Activated T-helper 2 cell treated with anti-CD3 and anti-CD28 coated beads, Interferon-gamma antibody, Interleukin-2, Interleukin-4, amounts not matched to agents 10 μg/mL and 5 μg/mL and 100 μg/mL, durations not matched to agents 14 hours and 24 hours and 36 hours (primary cell): ENCODE measurements around the gene CD164L2. TPM values are rescaled to one million over a fixed set of nuclear protein-coding genes. Genes with fewer than 3 reads are reported as not detected.

ENCODE experiments used
- DNase-seq: peaks from one replicate; pipeline ENCODE4 v3.0.0; 2021; ENCODE audit warnings: low spot score
- H3K27ac Mint-ChIP-seq: one replicate; pipeline ENCODE4 v1.8.0; 2021; ENCODE audit warnings: mixed read lengths
- H3K27me3 Mint-ChIP-seq: one replicate; pipeline ENCODE4 v1.8.0; 2021; ENCODE audit warnings: low read depth, mixed read lengths
- H3K36me3 Mint-ChIP-seq: one replicate; pipeline ENCODE4 v1.8.0; 2021; ENCODE audit warnings: low read depth, mixed read lengths
- H3K4me1 Mint-ChIP-seq: one replicate; pipeline ENCODE4 v1.8.0; 2021; ENCODE audit warnings: low read depth, mixed read lengths
- H3K4me3 Mint-ChIP-seq: one replicate; pipeline ENCODE4 v1.8.0; 2021; ENCODE audit warnings: low read depth, mild to moderate bottlenecking, moderate library complexity, mixed read lengths
- H3K9me3 Mint-ChIP-seq: one replicate; pipeline ENCODE4 v1.8.0; 2021; ENCODE audit warnings: mixed read lengths
- intact Hi-C: fragments of 100-400 bp; cut with micrococcal nuclease; formaldehyde crosslinking; loops from one replicate; pipeline ENCODE4 v1.15.1; 2023
- total RNA-seq: library from RNA; stranded (reverse); gene quantifications from 2 replicates; pipeline ENCODE4 v1.2.3, GENCODE V29; 2022

The CD164L2 gene
- total RNA-seq, 1 donor from 2014 or later = not detected

GRCh38 chr1:27355683-27356082 is 27.4 kb downstream of the CD164L2 start:
- peaks cover 27% of the 10 kb centered on the region for H3K4me1 Mint-ChIP-seq
- H3K4me3 Mint-ChIP-seq = no peak overlapping the region
- DNase-seq = no peak
- H3K27ac Mint-ChIP-seq = no peak overlapping the region
- no peaks in the 10 kb centered on the region for H3K9me3 Mint-ChIP-seq
- H3K27me3 Mint-ChIP-seq = no peaks in the 10 kb centered on the region
- H3K36me3 Mint-ChIP-seq = peaks cover 20% of the 10 kb centered on the region
- intact Hi-C loops = no loop called here

- DNase-seq = no peak
- Mint-ChIP-seq H3K4me1 (peaks cover 19% of the 10 kb centered on the region), H3K4me3 (no peak overlapping the region), H3K27ac (no peak overlapping the region), H3K9me3 (no peaks in the 10 kb centered on the region), H3K36me3 (peaks cover 21% of the 10 kb centered on the region), H3K27me3 (no peaks in the 10 kb centered on the region)
- intact Hi-C loops = no loop called here
These were observed 29.5 kb downstream of the CD164L2 start for GRCh38 chr1:27353629-27354028.

GRCh38 chr1:27353166-27353565 is 30.0 kb downstream of the CD164L2 start:
- no peak for DNase-seq
- Mint-ChIP-seq H3K4me3 (no peak overlapping the region), H3K9me3 (no peaks in the 10 kb centered on the region), H3K4me1 (peaks cover 19% of the 10 kb centered on the region), H3K27me3 (no peaks in the 10 kb centered on the region), H3K36me3 (peaks cover 22% of the 10 kb centered on the region), H3K27ac (no peak overlapping the region)
- intact Hi-C loops = no loop called here

GRCh38 chr1:27351541-27352107 is 31.5 kb downstream of the CD164L2 start:
- H3K4me1 Mint-ChIP-seq = peaks cover 15% of the 10 kb centered on the region
- no peak overlapping the region for H3K4me3 Mint-ChIP-seq
- no peak overlapping the region for H3K27ac Mint-ChIP-seq
- H3K36me3 Mint-ChIP-seq = peaks cover 29% of the 10 kb centered on the region
- no peak for DNase-seq
- no peaks in the 10 kb centered on the region for H3K9me3 Mint-ChIP-seq
- intact Hi-C loops = no loop called here
- no peaks in the 10 kb centered on the region for H3K27me3 Mint-ChIP-seq

GRCh38 chr1:27350663-27351540 is 32.2 kb downstream of the CD164L2 start:
- no peak for DNase-seq
- H3K27ac Mint-ChIP-seq = no peak overlapping the region
- H3K4me3 Mint-ChIP-seq = no peak overlapping the region
- intact Hi-C loops = no loop called here
- H3K4me1 Mint-ChIP-seq = peaks cover 16% of the 10 kb centered on the region
- H3K27me3 Mint-ChIP-seq = no peaks in the 10 kb centered on the region
- no peaks in the 10 kb centered on the region for H3K9me3 Mint-ChIP-seq
- peaks cover 36% of the 10 kb centered on the region for H3K36me3 Mint-ChIP-seq

- H3K27ac Mint-ChIP-seq = no peak overlapping the region
- no peak for DNase-seq
- peaks cover 30% of the 10 kb centered on the region for H3K36me3 Mint-ChIP-seq
- peaks cover 9% of the 10 kb centered on the region for H3K4me1 Mint-ChIP-seq
- no peaks in the 10 kb centered on the region for H3K9me3 Mint-ChIP-seq
- intact Hi-C loops = loop anchor here (1.0 kb wide), 1 partner anchor 9 kb away; no protein-coding TSS in a partner anchor
- H3K4me3 Mint-ChIP-seq = no peak overlapping the region
- H3K27me3 Mint-ChIP-seq = no peaks in the 10 kb centered on the region
These were observed 33.1 kb downstream of the CD164L2 start for GRCh38 chr1:27349784-27350662.

- Mint-ChIP-seq H3K4me1 (peaks cover 13% of the 10 kb centered on the region), H3K27me3 (no peaks in the 10 kb centered on the region), H3K4me3 (peak overlapping the region; percentile 30), H3K27ac (no peak overlapping the region), H3K36me3 (peaks cover 30% of the 10 kb centered on the region), H3K9me3 (no peaks in the 10 kb centered on the region)
- intact Hi-C loops = loop anchor here (1.0 kb wide), 1 partner anchor 8 kb away; no protein-coding TSS in a partner anchor
- no peak for DNase-seq
These were observed 34.0 kb downstream of the CD164L2 start for GRCh38 chr1:27348861-27349783.

- Mint-ChIP-seq H3K36me3 (peaks cover 23% of the 10 kb centered on the region), H3K4me1 (peaks cover 31% of the 10 kb centered on the region), H3K9me3 (no peaks in the 10 kb centered on the region), H3K27ac (no peak overlapping the region), H3K4me3 (no peak overlapping the region), H3K27me3 (no peaks in the 10 kb centered on the region)
- no peak for DNase-seq
- intact Hi-C loops = no loop called here
These were observed 36.0 kb downstream of the CD164L2 start for GRCh38 chr1:27346991-27347624.

- DNase-seq = no peak
- intact Hi-C loops = no loop called here
- H3K36me3 Mint-ChIP-seq = peaks cover 19% of the 10 kb centered on the region
- no peaks in the 10 kb centered on the region for H3K9me3 Mint-ChIP-seq
- no peaks in the 10 kb centered on the region for H3K27me3 Mint-ChIP-seq
- H3K4me3 Mint-ChIP-seq = no peak overlapping the region
- peaks cover 38% of the 10 kb centered on the region for H3K4me1 Mint-ChIP-seq
- peak overlapping the region; percentile 26 for H3K27ac Mint-ChIP-seq
These were observed 36.8 kb downstream of the CD164L2 start for GRCh38 chr1:27346357-27346756.

GRCh38 chr1:27345272-27345671 is 37.9 kb downstream of the CD164L2 start:
- intact Hi-C loops = no loop called here
- Mint-ChIP-seq H3K4me3 (no peak overlapping the region), H3K36me3 (peaks cover 18% of the 10 kb centered on the region)

GRCh38 chr1:27343639-27344025 is 39.5 kb downstream of the CD164L2 start:
- H3K4me1 Mint-ChIP-seq = peaks cover 50% of the 10 kb centered on the region
- H3K27ac Mint-ChIP-seq = peak overlapping the region; percentile 87
- intact Hi-C loops = loop anchor here (1.0 to 2.0 kb wide), 2 partner anchors 14 to 21 kb away; no protein-coding TSS in a partner anchor
- H3K9me3 Mint-ChIP-seq = no peaks in the 10 kb centered on the region
- peak overlapping the region; percentile 84 for H3K4me3 Mint-ChIP-seq
- DNase-seq = no peak
- no peaks in the 10 kb centered on the region for H3K27me3 Mint-ChIP-seq
- peaks cover 15% of the 10 kb centered on the region for H3K36me3 Mint-ChIP-seq

More at GRCh38 chr1:27345272-27345671, 37.9 kb downstream of the CD164L2 start:
- Mint-ChIP-seq H3K27me3 (no peaks in the 10 kb centered on the region), H3K9me3 (no peaks in the 10 kb centered on the region), H3K27ac (no peak overlapping the region), H3K4me1 (peaks cover 44% of the 10 kb centered on the region)
- no peak for DNase-seq
